GM19395 (cell line): ENCODE data around the gene CD200R1L.

Experiments
- ATAC-seq: cut with Tn5 transposase; IDR thresholded peaks from one replicate; pipeline ENCODE4 v1.9.1; 2021; ENCODE audit warnings: mild to moderate bottlenecking, moderate library complexity; ENCODE audit not compliant: unreplicated experiment

Gene CD200R1L

GRCh38 chr3:112793326-112794081, 53.2 kb downstream of the CD200R1L start:
- no peak for ATAC-seq

GRCh38 chr3:112791736-112792135, 54.9 kb downstream of the CD200R1L start:
- ATAC-seq, result no peak

GRCh38 chr3:112789787-112790186, 56.9 kb downstream of the CD200R1L start:
- no peak for ATAC-seq

DNA sequence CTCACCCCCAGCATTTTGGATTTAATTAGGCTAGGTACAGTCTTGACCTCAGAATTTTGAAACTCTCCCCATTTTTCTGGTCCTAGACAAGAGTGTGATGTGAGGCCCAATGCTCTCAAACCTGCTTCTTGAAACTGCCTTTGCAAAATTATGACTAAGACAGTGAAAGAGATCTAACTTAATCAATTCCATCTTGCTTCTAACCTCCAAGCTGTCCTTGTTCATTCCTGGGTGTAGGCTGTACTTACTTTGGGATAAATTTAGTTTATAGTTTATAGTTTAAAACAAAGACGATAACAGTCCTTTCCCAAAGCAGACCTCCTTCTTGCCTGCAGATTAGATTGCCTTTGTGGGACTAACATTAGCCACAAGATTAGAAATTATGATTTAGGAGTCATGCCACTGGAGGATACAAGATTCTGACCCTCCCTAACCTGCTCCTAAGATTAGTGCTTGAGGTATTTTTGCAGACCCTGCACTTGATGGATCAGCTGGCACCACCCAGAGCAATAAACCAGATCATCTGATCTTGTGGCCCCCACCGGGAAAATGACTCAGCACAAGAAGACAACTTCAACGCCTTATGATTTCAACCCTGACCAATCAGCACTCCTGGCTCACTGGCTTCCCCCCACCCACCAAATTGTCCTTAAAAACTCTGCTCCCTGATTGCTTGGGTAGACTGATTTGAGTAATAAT, 59.6 kb downstream of the CD200R1L start:
- no peak for ATAC-seq

DNA sequence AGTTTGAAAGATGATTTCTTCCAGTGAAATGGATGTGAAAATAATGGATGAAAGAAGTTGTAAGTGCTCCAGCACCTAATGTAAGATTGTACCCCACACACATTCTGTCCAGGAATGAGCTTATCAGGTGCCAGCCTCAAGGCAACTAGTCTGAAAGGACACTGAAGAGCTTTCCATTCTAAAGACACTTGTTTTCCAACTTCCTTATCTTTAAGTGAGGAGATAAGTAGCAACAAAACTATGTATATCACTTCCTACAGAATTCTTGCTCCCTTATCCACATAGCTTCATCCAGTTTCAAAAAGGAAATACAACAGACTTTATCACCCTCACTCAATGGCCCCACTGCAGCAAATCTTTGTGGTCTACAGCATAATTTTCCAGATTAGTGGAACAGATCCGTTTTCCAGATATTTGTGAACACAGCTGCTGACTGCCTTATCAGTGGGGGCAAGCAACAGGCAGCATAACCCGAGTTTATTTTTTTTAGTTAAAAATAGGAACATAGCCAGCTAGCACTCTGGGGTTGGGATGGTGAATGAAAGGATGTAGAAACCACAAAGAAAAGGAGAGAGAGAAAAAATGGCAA, 60.6 kb downstream of the CD200R1L start:
- no peak for ATAC-seq

- ATAC-seq, result no peak
These were observed 61.2 kb downstream of the CD200R1L start for GRCh38 chr3:112785321-112786001.

- ATAC-seq, result no peak
These were observed 64.2 kb downstream of the CD200R1L start for GRCh38 chr3:112782491-112782890.

DNA sequence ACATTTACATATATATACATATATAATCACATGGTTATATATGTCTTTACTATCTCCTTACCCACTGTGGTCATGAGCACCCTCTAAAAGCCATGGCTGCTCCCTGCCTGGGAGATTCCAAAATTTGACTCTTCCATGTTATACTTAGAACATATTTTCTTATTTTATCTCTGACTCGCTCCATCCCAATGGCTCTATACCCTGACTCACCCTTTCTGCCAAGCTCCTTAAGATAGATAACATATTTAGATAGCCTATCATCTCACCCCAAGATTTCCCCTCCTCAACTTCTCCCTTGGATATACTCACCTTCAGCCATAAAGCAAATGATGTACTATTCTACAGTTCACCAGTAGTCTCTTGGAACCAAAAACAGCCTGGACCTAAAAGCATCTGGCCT, 65.1 kb downstream of the CD200R1L start:
- no peak for ATAC-seq

DNA sequence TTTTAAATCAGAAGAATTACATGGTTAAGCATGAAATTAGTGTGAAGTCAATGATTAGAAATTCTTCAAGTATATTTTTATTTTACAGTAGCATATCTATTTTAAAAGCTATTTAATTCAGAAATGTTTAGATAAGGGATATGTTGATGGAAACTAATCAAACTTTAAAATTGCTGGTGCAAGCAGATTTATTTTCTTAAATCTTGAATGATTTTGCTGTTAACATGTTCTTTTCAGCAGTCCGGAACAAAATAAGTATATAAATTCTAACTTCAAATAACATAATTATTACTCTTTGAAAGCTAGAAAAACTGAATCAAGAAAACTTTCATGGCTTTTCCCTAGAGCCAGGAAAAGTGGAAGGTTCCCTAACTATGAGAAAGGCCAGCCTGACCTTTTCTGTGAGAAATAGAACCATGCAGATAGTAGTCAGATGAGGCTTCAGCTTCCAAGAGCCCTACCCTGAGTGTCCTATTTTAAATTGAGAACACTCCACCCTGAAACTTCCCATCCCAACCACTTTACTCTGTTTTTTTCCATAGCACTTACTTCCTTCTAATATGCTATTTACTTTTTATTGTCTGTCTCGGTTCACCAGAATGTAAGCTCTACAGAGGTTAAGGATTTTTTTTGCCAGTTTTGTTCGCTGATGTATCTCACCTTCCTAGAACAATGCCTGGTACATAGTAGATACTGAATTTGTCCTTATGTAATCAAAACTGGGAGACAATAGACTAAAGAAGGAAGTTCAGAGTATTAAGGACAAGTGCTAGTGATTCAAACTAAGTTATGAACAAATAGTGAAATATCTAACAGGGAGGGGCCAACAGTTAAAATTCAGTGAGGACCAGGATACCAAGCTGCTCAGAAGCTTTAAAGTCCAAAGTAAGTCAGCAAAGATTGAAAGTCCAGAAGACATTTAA, 66.8 kb downstream of the CD200R1L start:
- ATAC-seq, result no peak

GRCh38 chr3:112779011-112779410, 67.7 kb downstream of the CD200R1L start:
- no peak for ATAC-seq

DNA sequence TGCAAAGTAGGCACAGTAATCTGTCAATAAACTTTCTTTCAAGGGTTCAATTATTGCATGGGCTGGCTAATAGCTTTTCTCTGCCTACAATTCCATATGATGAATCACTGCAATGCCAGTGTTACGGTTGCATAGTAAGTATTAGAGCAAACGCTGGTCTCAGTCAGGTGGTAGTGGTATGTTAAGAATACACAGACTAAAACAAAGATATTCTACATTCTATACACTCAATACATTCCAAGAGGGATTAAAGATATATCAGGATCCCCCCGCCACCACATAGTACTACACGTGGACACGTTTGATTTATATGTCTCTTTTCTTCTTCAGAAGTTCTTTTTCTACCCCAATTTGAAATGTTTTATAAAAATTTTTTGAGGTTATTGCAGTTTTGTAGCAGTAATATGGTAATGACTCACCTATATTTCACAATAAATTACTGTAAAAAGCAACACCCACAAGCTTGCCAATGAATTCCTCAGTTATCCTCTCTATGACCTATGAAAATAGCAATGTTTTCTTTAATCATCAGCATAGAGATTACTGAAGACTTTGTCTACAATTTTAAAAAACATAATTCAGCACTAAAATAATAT, 68.2 kb downstream of the CD200R1L start:
- no peak for ATAC-seq

GRCh38 chr3:112777811-112778210, 68.9 kb downstream of the CD200R1L start:
- ATAC-seq, result no peak

- ATAC-seq, result no peak
These were observed 69.8 kb downstream of the CD200R1L start for GRCh38 chr3:112776836-112777235.

- peak; percentile 61 for ATAC-seq
These were observed 70.7 kb downstream of the CD200R1L start for GRCh38 chr3:112776000-112776399.

GRCh38 chr3:112775011-112775742, 71.5 kb downstream of the CD200R1L start:
- no peak for ATAC-seq

DNA sequence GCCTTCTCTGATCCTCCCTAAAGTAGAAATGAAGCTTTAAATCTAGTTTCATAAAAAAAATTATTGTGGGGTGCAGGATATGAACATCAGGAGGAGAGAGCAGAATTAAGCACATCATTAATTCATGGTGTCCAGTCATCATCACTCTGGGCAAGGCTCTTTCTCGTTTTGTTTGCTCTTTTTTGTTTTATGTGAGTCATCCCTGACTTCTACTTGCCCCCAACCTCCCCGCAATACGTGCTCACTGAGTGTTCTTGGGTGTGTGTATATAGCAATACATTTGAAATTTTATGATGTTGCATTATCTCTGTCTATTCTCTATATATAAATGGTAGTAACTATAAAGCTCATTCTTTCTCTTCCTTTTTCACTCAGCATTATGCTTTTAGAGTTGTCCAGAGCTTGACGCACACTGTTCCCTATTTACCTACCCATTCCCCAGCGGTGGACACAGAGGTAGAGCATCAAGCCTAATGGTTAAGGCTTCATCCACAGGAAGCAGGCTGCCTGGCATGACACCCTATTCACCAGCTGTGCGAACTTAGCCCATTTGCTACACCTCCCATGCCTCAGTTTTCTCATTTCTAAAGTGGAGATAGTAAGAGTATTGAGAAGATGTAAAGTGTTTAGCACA, 72.3 kb downstream of the CD200R1L start:
- no peak for ATAC-seq

DNA sequence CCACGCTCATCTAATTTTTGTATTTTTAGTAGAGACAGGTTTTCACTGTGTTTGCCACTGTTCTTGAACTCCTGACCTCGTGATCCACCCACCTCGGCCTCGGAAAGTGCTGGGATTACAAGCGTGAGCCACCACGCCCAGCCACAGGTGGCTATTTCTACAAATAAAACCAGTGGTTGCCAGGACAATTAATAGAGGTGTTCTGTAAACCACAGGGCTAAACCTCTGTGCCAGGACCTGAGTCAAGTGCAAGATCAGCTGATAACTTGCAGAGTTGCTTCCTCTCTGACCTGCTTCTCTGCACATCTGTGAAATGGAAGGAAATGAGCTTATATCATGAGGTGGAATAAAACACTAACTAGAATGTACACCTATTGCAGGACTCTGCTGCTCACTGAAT, 72.8 kb downstream of the CD200R1L start:
- ATAC-seq, result no peak

DNA sequence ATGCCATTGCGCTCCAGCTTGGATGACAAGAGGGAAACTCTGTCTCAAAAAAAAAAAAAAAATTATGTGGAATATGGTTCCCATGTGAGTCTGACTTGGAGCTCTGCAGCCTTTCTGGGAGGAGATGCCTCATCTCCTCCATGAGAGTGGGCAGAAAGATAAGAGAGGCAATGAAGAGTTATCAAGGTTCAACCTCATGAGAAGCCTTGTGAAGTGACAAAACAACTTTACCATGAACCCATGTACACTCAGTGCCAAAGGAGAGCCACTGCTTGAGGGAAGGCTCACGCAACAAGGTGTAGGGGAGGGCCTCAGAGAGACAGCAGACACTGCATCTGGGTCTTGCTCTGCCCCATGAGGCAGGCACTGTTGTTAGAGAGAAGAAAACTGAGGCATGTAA, 75.7 kb downstream of the CD200R1L start:
- no peak for ATAC-seq

DNA sequence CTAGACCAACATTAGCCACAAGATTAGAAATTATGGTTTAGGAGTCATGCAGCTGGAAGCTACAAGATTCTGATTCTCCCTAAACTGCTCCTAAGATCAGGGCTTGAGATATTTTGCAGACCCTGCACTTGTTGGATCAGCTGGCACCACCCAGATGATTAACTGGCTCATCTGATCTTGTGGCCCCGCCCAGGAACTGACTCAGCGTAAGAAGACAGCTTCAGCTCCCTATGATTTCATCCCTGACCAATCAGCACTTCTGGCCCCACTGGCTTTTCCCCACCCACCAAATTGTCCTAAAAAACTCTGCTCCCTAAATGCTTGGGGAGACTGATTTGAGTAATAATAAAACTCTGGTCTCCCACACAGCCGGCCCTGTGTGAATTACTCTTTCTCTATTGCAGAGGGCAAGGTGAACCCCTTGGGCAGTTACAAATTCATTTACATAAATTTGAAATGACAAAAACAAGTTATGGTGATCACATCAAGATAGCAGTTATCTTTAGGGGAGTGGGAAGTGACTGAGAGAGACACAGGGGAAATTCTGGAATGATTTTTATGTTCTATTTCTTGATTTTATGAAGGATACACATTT, 76.5 kb downstream of the CD200R1L start:
- ATAC-seq, result no peak
